Activated naive CD8-positive, alpha-beta T cell treated with anti-CD3 and anti-CD28 coated beads for 36 hours (primary cell): ENCODE data around the gene SPSB1. TPM values are rescaled to one million over a fixed set of nuclear protein-coding genes. Genes with fewer than 3 reads are reported as not detected.

Experiments
- DNase-seq: peaks from one replicate; pipeline ENCODE4 v3.0.0; 2021
- H3K27ac Mint-ChIP-seq: one replicate; pipeline ENCODE4 v1.8.0; 2022; ENCODE audit warnings: mild to moderate bottlenecking, moderate library complexity, mixed read lengths
- H3K27me3 Mint-ChIP-seq: one replicate; pipeline ENCODE4 v1.8.0; 2022; ENCODE audit warnings: mild to moderate bottlenecking, mixed read lengths
- H3K36me3 Mint-ChIP-seq: one replicate; pipeline ENCODE4 v1.8.0; 2021; ENCODE audit warnings: mild to moderate bottlenecking, mixed read lengths
- H3K4me1 Mint-ChIP-seq: one replicate; pipeline ENCODE4 v1.8.0; 2021; ENCODE audit warnings: mixed read lengths
- H3K4me3 Mint-ChIP-seq: one replicate; pipeline ENCODE4 v1.8.0; 2022; ENCODE audit warnings: mild to moderate bottlenecking, moderate library complexity, mixed read lengths
- H3K9me3 Mint-ChIP-seq: one replicate; pipeline ENCODE4 v1.8.0; 2022; ENCODE audit warnings: mixed read lengths
- total RNA-seq, 2 experiments: library from RNA; stranded (reverse); gene quantifications; one replicate each; pipeline ENCODE4 v1.2.3, GENCODE V29; 2021

SPSB1 gene
- total RNA-seq, 2 experiments from 2014 or later, result 0.36 to 0.37 TPM

DNA sequence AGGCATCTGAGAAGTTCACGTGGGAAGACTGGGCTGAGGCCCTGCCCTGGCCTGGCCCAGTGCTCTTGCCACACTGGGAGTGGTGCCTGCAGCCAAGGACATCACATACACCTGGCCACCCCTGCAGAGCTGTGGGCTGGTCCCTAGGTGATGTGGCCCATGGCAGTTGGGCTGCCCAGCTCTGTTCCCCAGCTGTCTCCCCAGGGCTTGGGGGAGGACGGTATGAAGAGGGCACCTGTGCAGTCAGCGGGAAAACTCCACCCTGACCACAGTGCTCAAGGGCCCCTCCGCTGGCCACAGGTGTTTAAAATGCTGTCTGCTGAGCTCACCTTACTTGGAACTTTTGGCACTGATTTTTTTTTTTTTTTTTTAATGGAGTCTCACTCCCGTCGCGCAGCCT, 126.2 kb downstream of the SPSB1 start:
- no peaks in the 10 kb centered on the region for H3K9me3 Mint-ChIP-seq
- no peak for DNase-seq
- no peak overlapping the region for H3K27ac Mint-ChIP-seq
- peaks cover 57% of the 10 kb centered on the region for H3K27me3 Mint-ChIP-seq
- no peak overlapping the region for H3K4me3 Mint-ChIP-seq
- peaks cover 29% of the 10 kb centered on the region for H3K4me1 Mint-ChIP-seq
- peaks cover 3% of the 10 kb centered on the region for H3K36me3 Mint-ChIP-seq

Other genes with a start within 250 kb of the SPSB1 start
- under 1 TPM in 1 of 2 experiments, not detected in 1; 0.08 TPM for gene SLC2A5, start 223.3 kb upstream of the SPSB1 start, total RNA-seq
- gene GPR157, start 163.8 kb upstream of the SPSB1 start, total RNA-seq, result 1 to 10 TPM; 2.1 to 2.3 TPM
- gene H6PD, start 58.1 kb upstream of the SPSB1 start, total RNA-seq, result 1 to 10 TPM; 5.7 to 5.9 TPM
- 10 to 100 TPM; 11.1 to 13.2 TPM for gene SLC25A33, start 246.6 kb downstream of the SPSB1 start, total RNA-seq